ENCODE data around the gene HDAC9. TPM values are rescaled to one million over a fixed set of nuclear protein-coding genes. Genes with fewer than 3 reads are reported as not detected.

The HDAC9 gene
- total RNA-seq, 1 experiment from 2014 or later: 2.1 TPM

DNA sequence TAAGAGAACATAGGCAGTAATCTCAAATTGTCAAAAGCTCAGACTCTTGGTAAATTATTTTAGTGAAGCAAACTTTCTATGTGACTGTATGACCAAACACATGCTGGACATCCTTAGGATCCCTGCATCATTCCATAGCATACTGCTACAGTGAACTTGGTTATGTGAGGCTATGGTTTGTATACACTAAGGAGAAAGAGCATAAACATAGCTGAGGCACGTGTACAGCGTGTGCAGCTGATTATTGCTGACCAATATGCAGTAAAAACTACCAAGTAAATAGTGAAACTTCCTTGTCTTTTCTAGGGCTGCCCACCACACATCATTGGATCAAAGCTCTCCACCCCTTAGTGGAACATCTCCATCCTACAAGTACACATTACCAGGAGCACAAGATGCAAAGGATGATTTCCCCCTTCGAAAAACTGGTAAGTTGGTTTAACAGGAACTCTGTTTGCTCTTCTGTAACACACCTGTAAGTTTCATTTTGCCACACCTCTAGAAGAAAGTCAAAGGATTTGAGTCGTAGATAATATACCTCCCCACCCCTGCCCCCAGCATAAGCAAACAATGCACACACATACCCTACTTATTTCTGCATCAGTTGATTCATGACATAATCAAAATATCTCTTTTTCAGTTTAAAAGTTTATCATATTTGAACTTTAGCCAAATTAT lies 98.2 kb downstream of the HDAC9 start:
- no peak for DNase-seq
- Histone ChIP-seq H3K27me3 (ENCODE audit: control insufficient read depth, insufficient read depth, low read length) (no peaks in the 10 kb centered on the region), H3K36me3 (replicated peaks; ENCODE audit: control insufficient read depth, insufficient read depth, low read length) (no peaks in the 10 kb centered on the region), H3K4me3 (ENCODE audit: insufficient read depth, low read depth, low read length) (no peak overlapping the region)

DNA sequence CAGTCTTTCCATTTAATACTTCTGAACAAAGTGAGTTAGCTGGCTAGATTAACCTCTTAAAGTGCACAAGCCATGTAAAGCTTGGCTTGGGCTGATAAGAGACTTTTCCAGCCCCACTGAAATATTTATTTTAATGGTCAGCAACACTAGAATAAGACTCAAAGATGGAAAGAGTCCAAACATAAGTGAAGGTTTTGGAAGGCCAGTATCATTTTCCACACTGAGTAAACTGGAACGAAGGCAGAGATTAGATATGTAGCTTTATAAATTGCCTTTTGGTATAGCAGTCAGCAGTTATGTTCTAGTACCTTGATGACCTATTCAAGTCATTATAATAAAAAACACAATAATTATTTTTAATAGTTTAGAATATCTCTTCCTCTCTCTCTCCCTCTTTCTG lies 102.2 kb downstream of the HDAC9 start:
- Histone ChIP-seq H3K36me3 (replicated peaks; ENCODE audit: control insufficient read depth, insufficient read depth, low read length) (no peaks in the 10 kb centered on the region), H3K4me3 (ENCODE audit: insufficient read depth, low read depth, low read length) (no peak overlapping the region), H3K27me3 (ENCODE audit: control insufficient read depth, insufficient read depth, low read length) (no peaks in the 10 kb centered on the region)
- no peak for DNase-seq

DNA sequence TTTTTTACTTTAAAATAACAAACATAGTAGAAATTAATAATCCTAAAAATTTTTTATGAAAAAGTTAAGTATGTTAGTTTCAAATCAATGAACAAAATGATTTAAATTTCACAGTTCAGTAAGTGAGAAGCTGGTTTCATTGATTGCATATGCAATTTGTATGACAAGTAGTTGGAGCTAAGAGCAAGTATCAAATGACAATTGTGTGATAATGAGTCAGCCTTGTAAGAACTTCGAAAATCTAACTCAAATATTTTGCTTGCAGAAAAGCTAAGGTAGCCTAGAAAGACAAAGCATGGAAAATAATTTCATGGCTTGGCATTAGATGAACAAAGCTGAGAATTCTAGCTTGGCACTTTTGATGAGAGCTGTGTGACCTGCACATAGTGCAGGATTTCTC lies 111.5 kb downstream of the HDAC9 start:
- Histone ChIP-seq H3K4me3 (ENCODE audit: insufficient read depth, low read depth, low read length) (no peak overlapping the region), H3K36me3 (replicated peaks; ENCODE audit: control insufficient read depth, insufficient read depth, low read length) (no peaks in the 10 kb centered on the region), H3K27me3 (ENCODE audit: control insufficient read depth, insufficient read depth, low read length) (no peaks in the 10 kb centered on the region)
- no peak for DNase-seq

DNA sequence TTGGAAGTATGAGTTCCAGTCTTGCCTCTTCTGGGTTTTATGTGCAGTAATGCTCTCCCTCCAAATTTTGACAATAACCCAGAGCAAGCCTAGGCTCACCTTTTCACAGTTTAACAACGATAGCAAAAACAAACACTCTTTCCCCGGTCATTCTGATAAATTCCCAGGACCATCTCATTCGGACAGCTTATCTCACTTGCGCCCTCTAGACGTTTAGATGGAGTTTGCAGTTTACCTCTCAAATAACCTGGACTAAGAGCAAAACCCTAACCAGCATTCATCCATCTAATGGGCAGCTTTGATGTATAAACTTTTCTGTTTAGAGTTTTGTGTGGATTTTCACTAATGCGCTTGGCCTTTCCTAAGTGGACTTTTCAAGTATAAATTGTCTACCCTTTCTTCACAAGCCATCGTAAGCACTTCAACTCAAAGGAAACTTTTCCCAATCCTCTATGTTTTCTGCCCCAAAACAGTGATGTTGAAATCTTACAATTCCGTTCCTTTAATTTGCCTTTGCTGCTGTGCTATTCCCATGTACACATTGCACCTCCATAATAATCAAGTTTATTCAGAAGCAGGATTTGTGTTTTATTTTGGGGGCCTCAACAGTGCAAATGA lies 114.9 kb downstream of the HDAC9 start:
- peak; percentile 26 for DNase-seq
- Histone ChIP-seq H3K4me3 (ENCODE audit: insufficient read depth, low read depth, low read length) (no peak overlapping the region), H3K27me3 (ENCODE audit: control insufficient read depth, insufficient read depth, low read length) (no peaks in the 10 kb centered on the region), H3K36me3 (replicated peaks; ENCODE audit: control insufficient read depth, insufficient read depth, low read length) (no peaks in the 10 kb centered on the region)

DNA sequence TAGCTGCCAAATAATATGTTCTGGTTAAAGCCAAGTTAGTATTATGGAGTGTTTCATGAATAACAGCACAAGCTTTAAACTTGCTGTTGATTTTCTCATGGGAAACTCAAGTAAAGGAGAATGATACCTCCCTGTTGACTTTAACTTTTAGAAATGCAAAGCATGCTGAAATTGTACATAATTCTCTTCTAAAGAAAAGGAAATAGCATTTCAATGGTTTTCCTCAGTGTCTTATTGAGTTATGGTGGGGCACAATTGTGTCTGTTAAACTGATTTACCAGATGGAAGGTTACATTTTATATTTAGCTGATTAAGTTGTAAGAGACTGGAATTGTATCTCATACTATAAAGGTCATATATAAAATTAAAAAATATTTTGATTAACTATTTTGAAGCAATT lies 119.3 kb downstream of the HDAC9 start:
- H3K36me3 ChIP-seq (replicated peaks; ENCODE audit: control insufficient read depth, insufficient read depth, low read length): no peaks in the 10 kb centered on the region

DNA sequence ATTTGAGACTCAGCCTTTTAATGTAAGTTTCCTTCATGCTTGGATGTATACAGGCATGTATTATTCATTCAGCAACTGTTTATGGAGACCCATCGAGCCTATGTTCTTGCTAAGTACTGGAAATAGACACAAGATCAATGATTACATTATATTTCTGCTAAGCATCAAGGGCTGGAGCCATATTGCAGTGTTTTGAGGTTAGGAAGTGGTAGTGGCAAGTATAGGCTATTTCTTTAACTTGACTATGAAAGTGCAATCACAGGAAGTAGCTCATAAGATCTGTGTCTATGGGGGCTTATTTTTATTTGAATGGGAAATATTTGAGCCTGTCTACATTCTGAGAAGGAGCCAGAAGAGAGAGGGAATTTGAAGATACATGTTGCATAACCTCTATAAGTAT lies 123.8 kb downstream of the HDAC9 start:
- Histone ChIP-seq H3K4me3 (ENCODE audit: insufficient read depth, low read depth, low read length) (no peak overlapping the region), H3K27me3 (ENCODE audit: control insufficient read depth, insufficient read depth, low read length) (no peaks in the 10 kb centered on the region), H3K36me3 (replicated peaks; ENCODE audit: control insufficient read depth, insufficient read depth, low read length) (no peaks in the 10 kb centered on the region)
- no peak for DNase-seq

More for the DNA sequence above, 119.3 kb downstream of the HDAC9 start:
- DNase-seq: no peak
- Histone ChIP-seq H3K27me3 (ENCODE audit: control insufficient read depth, insufficient read depth, low read length) (no peaks in the 10 kb centered on the region), H3K4me3 (ENCODE audit: insufficient read depth, low read depth, low read length) (no peak overlapping the region)

DNA sequence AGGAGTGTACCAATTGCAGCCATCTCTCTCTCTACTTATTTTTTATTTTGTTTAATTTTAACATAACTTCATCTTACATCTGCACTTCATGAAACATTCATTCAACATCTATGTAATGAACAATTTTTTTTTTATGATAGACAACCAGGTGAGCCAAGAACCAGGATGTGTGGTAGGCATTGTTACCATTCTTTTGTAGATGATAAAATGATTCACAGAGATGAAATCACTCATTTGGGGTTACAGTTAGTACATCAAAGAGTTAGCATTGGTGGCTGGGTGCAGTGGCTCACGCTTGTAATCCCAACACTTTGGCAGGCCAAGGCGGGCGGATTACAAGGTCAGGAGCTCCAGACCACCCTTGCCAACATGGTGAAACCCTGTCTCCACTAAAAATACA lies 127.8 kb downstream of the HDAC9 start:
- no peak for DNase-seq
- Histone ChIP-seq H3K36me3 (replicated peaks; ENCODE audit: control insufficient read depth, insufficient read depth, low read length) (no peaks in the 10 kb centered on the region), H3K27me3 (ENCODE audit: control insufficient read depth, insufficient read depth, low read length) (no peaks in the 10 kb centered on the region), H3K4me3 (ENCODE audit: insufficient read depth, low read depth, low read length) (no peak overlapping the region)

DNA sequence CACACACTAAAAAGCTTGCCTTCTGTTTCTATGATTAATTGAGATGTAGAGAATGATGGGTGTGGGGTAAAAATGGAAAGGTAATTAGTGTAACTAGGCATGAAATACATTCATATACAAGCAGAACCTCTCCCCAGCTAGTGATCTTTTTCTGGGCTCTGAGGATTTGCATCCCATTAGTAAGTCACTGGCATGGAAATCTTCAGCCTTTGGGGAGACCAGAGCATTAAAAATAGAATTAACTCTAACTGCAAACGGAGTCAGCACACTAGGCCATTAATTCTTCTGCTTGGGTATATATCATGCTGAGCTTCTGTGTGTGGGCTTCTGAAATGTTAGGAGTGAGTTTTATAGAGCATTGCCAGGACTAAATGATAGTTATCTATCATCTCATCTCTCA lies 128.9 kb downstream of the HDAC9 start:
- DNase-seq: no peak
- Histone ChIP-seq H3K27me3 (ENCODE audit: control insufficient read depth, insufficient read depth, low read length) (no peaks in the 10 kb centered on the region), H3K4me3 (ENCODE audit: insufficient read depth, low read depth, low read length) (no peak overlapping the region), H3K36me3 (replicated peaks; ENCODE audit: control insufficient read depth, insufficient read depth, low read length) (no peaks in the 10 kb centered on the region)

DNA sequence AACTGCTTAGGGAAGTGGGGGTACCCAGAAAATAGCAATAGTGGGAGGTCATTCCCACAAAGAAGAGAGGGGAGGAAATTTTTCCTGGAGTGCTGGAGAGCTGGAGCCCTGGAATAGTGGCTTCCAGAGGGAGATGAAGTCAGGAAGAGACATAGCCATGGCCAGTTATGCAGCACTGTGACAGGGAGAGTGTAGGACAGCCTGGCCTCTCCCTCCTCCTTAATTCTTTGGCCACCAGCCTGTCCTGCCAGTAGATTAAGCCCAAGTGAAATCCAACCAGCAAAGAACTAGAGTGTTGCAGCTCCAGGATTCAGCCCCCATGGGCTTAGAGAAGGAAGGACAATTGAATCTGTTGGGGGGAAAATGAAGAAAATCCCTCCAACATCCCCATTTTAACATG lies 130.5 kb downstream of the HDAC9 start:
- DNase-seq: no peak

DNA sequence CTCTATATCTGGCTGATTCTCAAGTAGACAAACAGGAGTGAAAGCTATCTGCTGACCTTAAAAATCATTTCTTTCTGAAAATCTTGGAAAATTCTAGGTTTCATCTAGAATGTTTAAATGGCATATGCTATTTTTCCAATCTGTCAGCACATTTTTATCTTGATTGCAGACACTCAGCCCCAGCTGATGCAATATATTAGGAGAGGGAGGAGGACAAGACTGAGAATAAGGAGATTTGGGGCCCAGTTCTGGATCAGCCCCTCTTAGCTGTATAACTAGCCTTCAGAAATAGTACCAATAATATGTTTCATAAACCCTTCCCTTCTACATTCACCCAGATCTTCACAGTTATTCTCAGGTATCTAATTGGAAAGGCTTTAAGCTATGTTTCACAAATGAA lies 131.2 kb downstream of the HDAC9 start:
- H3K36me3 ChIP-seq (replicated peaks; ENCODE audit: control insufficient read depth, insufficient read depth, low read length): no peaks in the 10 kb centered on the region
- DNase-seq: no peak
- no peak overlapping the region for H3K4me3 ChIP-seq (ENCODE audit: insufficient read depth, low read depth, low read length)
- no peaks in the 10 kb centered on the region for H3K27me3 ChIP-seq (ENCODE audit: control insufficient read depth, insufficient read depth, low read length)

More for the DNA sequence above, 130.5 kb downstream of the HDAC9 start:
- no peaks in the 10 kb centered on the region for H3K27me3 ChIP-seq (ENCODE audit: control insufficient read depth, insufficient read depth, low read length)
- no peaks in the 10 kb centered on the region for H3K36me3 ChIP-seq (replicated peaks; ENCODE audit: control insufficient read depth, insufficient read depth, low read length)
- no peak overlapping the region for H3K4me3 ChIP-seq (ENCODE audit: insufficient read depth, low read depth, low read length)

DNA sequence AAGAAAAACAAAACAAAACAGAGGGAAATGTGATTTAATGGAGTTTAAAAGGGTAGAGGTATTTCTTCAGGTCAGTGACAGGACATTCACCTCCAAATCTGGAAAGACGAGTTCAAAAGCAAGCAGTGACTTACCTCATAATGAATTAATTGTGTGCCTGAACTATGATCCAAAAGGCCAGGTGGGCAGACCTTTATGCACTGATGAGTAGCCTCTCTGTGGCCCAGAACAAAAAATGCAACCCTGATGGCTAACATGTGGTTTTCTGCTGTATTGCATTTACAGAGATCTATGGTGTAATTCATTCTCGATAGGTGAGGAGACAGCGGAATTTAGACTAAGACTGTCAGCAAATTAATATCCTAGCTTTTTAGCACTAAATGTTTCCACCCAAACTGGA lies 142.0 kb downstream of the HDAC9 start:
- no peak for DNase-seq
- no peak overlapping the region for H3K4me3 ChIP-seq (ENCODE audit: insufficient read depth, low read depth, low read length)
- no peaks in the 10 kb centered on the region for H3K36me3 ChIP-seq (replicated peaks; ENCODE audit: control insufficient read depth, insufficient read depth, low read length)
- no peaks in the 10 kb centered on the region for H3K27me3 ChIP-seq (ENCODE audit: control insufficient read depth, insufficient read depth, low read length)

DNA sequence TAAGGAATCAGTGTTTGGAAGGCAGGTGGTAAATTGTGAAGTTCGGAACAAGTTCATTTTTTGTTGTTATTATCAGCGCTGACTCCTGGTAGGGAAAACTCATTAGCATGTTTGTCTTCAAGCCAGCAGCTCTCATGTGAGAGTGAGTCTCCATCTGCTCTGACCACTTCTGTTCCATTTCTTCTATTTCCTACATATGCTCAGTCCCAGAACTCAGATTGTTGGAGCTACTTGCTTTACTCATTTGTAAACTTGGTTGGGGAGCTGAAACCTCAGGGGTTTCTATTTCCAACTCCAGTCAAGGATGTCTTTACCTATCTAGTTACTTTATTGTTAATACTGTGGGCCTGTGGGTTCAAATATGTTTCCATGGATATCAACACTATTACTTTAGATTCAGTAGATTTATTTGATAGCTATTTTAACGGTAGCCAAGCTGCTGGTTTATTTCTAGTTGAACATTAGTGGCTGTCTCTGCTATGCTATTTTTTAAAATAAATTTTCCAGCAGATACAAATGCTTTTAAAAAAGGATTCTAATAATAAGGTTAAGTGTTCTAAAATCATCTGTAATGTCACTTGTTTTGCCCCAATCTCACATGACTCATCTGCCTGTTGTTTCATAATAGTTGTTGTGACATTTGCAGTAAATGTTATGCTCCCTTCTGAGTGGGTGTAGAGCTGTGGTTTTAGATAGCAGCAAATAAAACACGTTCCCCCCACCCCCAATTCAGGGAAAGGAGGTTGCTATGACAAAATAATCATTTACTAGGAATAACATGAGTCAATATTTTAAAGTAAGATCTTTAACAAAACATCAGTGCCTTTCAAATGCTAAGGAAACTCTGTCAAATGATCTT lies 143.3 kb downstream of the HDAC9 start:
- H3K4me3 ChIP-seq (ENCODE audit: insufficient read depth, low read depth, low read length): no peak overlapping the region
- no peaks in the 10 kb centered on the region for H3K36me3 ChIP-seq (replicated peaks; ENCODE audit: control insufficient read depth, insufficient read depth, low read length)
- no peak for DNase-seq

DNA sequence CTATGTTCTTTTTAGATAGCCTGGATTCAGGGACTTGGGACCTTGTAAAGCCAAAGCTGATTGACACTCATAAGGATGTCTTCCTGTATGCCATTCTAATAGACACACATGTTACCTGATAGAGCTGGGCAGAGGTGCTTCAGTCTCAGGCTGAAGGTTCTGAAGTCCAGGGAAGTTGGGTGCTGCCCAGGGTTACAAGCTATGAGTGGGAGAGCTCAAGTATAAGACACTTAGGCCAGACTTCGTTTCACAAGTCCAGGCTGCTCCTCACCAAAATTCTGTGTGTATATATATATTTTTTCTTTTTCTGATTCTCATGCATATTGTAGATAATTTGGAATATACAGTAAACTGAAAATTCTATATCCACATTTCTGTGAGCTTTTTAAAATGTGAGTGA lies 144.2 kb downstream of the HDAC9 start:
- Histone ChIP-seq H3K27me3 (ENCODE audit: control insufficient read depth, insufficient read depth, low read length) (no peaks in the 10 kb centered on the region), H3K4me3 (ENCODE audit: insufficient read depth, low read depth, low read length) (no peak overlapping the region), H3K36me3 (replicated peaks; ENCODE audit: control insufficient read depth, insufficient read depth, low read length) (no peaks in the 10 kb centered on the region)
- DNase-seq: no peak

More for the DNA sequence above, 143.3 kb downstream of the HDAC9 start:
- H3K27me3 ChIP-seq (ENCODE audit: control insufficient read depth, insufficient read depth, low read length): no peaks in the 10 kb centered on the region

DNA sequence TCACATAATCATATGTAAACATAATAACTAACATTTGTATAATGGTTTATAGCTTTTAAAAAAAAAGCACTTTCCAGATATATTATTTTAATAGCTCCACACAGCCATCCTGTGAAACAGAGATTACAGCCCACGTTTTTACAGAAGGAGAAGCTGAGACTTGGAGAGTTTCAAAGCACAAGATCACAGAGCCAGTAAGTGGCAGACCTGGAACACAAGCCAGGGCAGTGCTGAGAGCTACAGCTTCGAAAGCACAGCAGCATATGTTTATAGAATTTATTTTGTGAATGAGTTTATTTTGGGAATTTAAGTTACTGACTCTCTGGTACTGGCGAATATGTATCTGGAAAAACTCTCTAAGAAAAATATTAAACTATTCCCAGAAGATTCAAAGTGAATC lies 149.4 kb downstream of the HDAC9 start:
- no peaks in the 10 kb centered on the region for H3K27me3 ChIP-seq (ENCODE audit: control insufficient read depth, insufficient read depth, low read length)
- no peak overlapping the region for H3K4me3 ChIP-seq (ENCODE audit: insufficient read depth, low read depth, low read length)
- no peak for DNase-seq
- H3K36me3 ChIP-seq (replicated peaks; ENCODE audit: control insufficient read depth, insufficient read depth, low read length): no peaks in the 10 kb centered on the region

DNA sequence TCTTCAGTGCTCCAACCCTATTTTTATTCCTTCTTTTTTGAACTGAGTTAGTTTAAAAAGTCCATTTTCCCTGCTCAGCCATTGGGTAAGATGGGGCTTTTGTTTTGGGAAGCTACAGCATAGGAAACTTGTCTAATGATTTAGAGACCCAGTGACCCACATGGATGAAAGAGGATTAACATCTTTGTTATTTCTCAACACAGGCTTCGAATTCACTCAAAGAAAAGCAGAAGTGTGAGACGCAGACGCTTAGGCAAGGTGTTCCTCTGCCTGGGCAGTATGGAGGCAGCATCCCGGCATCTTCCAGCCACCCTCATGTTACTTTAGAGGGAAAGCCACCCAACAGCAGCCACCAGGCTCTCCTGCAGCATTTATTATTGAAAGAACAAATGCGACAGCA lies 152.0 kb downstream of the HDAC9 start:
- H3K27me3 ChIP-seq (ENCODE audit: control insufficient read depth, insufficient read depth, low read length): no peaks in the 10 kb centered on the region

More for the DNA sequence above, 152.0 kb downstream of the HDAC9 start:
- no peak overlapping the region for H3K4me3 ChIP-seq (ENCODE audit: insufficient read depth, low read depth, low read length)
- H3K36me3 ChIP-seq (replicated peaks; ENCODE audit: control insufficient read depth, insufficient read depth, low read length): no peaks in the 10 kb centered on the region
- no peak for DNase-seq
